ENCODE results near the gene ZNF771. TPM values are rescaled to one million over a fixed set of nuclear protein-coding genes. Genes with fewer than 3 reads are reported as not detected.
"Not testable (repeated sequence)": the region's sequence is repeated elsewhere in the genome, so short reads cannot be mapped to it uniquely, and the experiment has no call there.

Gene ZNF771
- total and polyA plus RNA-seq, 8 donors: 1.5 to 5.0 (median 3.2) TPM

GRCh38 chr16:30459456-30459855 lies 52.0 kb downstream of the ZNF771 start:
- intact Hi-C loops (cut with DNase I): loop anchor here in 1 of 3 donors (10.0 kb wide), 1 partner anchor 55 kb away; no protein-coding TSS in a partner anchor
- TF ChIP-seq, protein P1, sequence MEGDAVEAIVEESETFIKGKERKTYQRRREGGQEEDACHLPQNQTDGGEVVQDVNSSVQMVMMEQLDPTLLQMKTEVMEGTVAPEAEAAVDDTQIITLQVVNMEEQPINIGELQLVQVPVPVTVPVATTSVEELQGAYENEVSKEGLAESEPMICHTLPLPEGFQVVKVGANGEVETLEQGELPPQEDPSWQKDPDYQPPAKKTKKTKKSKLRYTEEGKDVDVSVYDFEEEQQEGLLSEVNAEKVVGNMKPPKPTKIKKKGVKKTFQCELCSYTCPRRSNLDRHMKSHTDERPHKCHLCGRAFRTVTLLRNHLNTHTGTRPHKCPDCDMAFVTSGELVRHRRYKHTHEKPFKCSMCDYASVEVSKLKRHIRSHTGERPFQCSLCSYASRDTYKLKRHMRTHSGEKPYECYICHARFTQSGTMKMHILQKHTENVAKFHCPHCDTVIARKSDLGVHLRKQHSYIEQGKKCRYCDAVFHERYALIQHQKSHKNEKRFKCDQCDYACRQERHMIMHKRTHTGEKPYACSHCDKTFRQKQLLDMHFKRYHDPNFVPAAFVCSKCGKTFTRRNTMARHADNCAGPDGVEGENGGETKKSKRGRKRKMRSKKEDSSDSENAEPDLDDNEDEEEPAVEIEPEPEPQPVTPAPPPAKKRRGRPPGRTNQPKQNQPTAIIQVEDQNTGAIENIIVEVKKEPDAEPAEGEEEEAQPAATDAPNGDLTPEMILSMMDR (IDR thresholded peaks at IDR 0.05): no peak
- DNase-seq (no peak), FAIRE-seq (no peak), ATAC-seq (no peak)
- Histone ChIP-seq H3K4me1 (no peaks in the 10 kb centered on the region), H3K27me3 (no peaks in the 10 kb centered on the region), H3K9me3 (no peaks in the 10 kb centered on the region), H3K27ac (no peak overlapping the region), H3K4me3 (no peak overlapping the region), H3K36me3 (no peaks in the 10 kb centered on the region)
- WGBS, 2 donors: 83 to 90% methylated on average over 11 of the region's 11 CpGs

GRCh38 chr16:30461426-30461825 lies 54.0 kb downstream of the ZNF771 start:
- H3K9me3 ChIP-seq; FAIRE-seq; ATAC-seq; H3K36me3 ChIP-seq; H3K27ac ChIP-seq; H3K4me1 ChIP-seq; H3K27me3 ChIP-seq; intact Hi-C loops (cut with DNase I); H3K4me3 ChIP-seq: not testable (repeated sequence)
- WGBS, 2 donors: 84 to 89% methylated on average over 5 of the region's 5 CpGs
- DNase-seq: peak in 1 of 6 donors; percentile 11

- H3K36me3 ChIP-seq: no peaks in the 10 kb centered on the region
Observed at GRCh38 chr16:30464078-30464477, 56.7 kb downstream of the ZNF771 start.

More at GRCh38 chr16:30464078-30464477, 56.7 kb downstream of the ZNF771 start:
- FAIRE-seq: no peak
- ATAC-seq: no peak
- H3K4me3 ChIP-seq: no peak overlapping the region
- peak in 1 of 6 donors; percentile 3 for DNase-seq
- intact Hi-C loops (cut with DNase I): no loop called here
- TF ChIP-seq, protein P1 (IDR thresholded peaks at IDR 0.05): no peak
- H3K4me1 ChIP-seq: no peaks in the 10 kb centered on the region
- H3K27me3 ChIP-seq: no peaks in the 10 kb centered on the region
- H3K9me3 ChIP-seq: no peaks in the 10 kb centered on the region
- H3K27ac ChIP-seq: no peak overlapping the region
- 88 to 95% methylated on average over 7 of the region's 7 CpGs for WGBS, 2 donors

Other genes starting within 250 kb of the ZNF771 start
- gene CORO1A, start 224.0 kb upstream of the ZNF771 start, total RNA-seq: 10 to 100 TPM in 3 of 6 donors, 1 to 10 TPM in 3; 2.1 to 26.4 (median 9.7) TPM
- 10 to 100 TPM; 12.2 to 14.9 TPM for gene CORO1A, start 224.0 kb upstream of the ZNF771 start, polyA plus RNA-seq
- gene BOLA2B, start 213.9 kb upstream of the ZNF771 start, total RNA-seq: 10 to 100 TPM; 17.3 to 39.1 (median 30.6) TPM
- 100 to 1,000 TPM in 1 of 2 donors, 10 to 100 TPM in 1; 77.2 to 138 TPM for gene BOLA2B, start 213.9 kb upstream of the ZNF771 start, polyA plus RNA-seq
- gene SLX1A, start 213.7 kb upstream of the ZNF771 start, total RNA-seq: 10 to 100 TPM in 4 of 6 donors, 1 to 10 TPM in 2; 9.0 to 25.0 (median 14.0) TPM
- gene SLX1A, start 213.7 kb upstream of the ZNF771 start, polyA plus RNA-seq: 10 to 100 TPM; 61.8 to 63.8 TPM
- 10 to 100 TPM in 1 of 6 donors, 1 to 10 TPM in 5; 1.0 to 14.7 (median 4.8) TPM for gene SULT1A3, start 208.4 kb upstream of the ZNF771 start, total RNA-seq
- gene SULT1A3, start 208.4 kb upstream of the ZNF771 start, polyA plus RNA-seq: 100 to 1,000 TPM in 1 of 2 donors, 10 to 100 TPM in 1; 64.5 to 106 TPM
- gene NPIPB13, start 159.1 kb upstream of the ZNF771 start, total RNA-seq: 10 to 100 TPM in 1 of 6 donors, 1 to 10 TPM in 4, under 1 TPM in 1; 0.70 to 14.4 (median 5.3) TPM
- 1 to 10 TPM; 6.9 to 10.0 TPM for gene NPIPB13, start 159.1 kb upstream of the ZNF771 start, polyA plus RNA-seq
- 10 to 100 TPM; 24.8 to 36.5 (median 29.6) TPM for gene CD2BP2, start 52.3 kb upstream of the ZNF771 start, total RNA-seq
- 10 to 100 TPM; 29.2 to 34.5 TPM for gene CD2BP2, start 52.3 kb upstream of the ZNF771 start, polyA plus RNA-seq
- gene TBC1D10B, start 37.1 kb upstream of the ZNF771 start, total RNA-seq: 10 to 100 TPM; 14.5 to 23.3 (median 15.2) TPM
- gene TBC1D10B, start 37.1 kb upstream of the ZNF771 start, polyA plus RNA-seq: 10 to 100 TPM; 26.9 to 28.2 TPM
- under 1 TPM in 3 of 6 donors, not detected in 3; 0.24 to 0.84 (median 0.38) TPM for gene MYL11, start 32.8 kb upstream of the ZNF771 start, total RNA-seq
- under 1 TPM; 0.30 to 0.31 TPM for gene MYL11, start 32.8 kb upstream of the ZNF771 start, polyA plus RNA-seq
- 1 to 10 TPM in 5 of 6 donors, under 1 TPM in 1; 0.63 to 1.8 (median 1.2) TPM for gene SEPTIN1, start 25.0 kb upstream of the ZNF771 start, total RNA-seq
- gene SEPTIN1, start 25.0 kb upstream of the ZNF771 start, polyA plus RNA-seq: 1 to 10 TPM; 2.1 to 3.3 TPM
- gene ZNF48, start 12.2 kb upstream of the ZNF771 start, total RNA-seq: 1 to 10 TPM; 4.0 to 6.5 (median 4.6) TPM
- gene ZNF48, start 12.2 kb upstream of the ZNF771 start, polyA plus RNA-seq: 1 to 10 TPM; 3.1 to 5.0 TPM
- gene DCTPP1, start 22.4 kb downstream of the ZNF771 start, total RNA-seq: 10 to 100 TPM; 12.2 to 20.7 (median 16.6) TPM
- 10 to 100 TPM; 12.2 to 16.9 TPM for gene DCTPP1, start 22.4 kb downstream of the ZNF771 start, polyA plus RNA-seq
- gene SEPHS2, start 38.3 kb downstream of the ZNF771 start, total RNA-seq: 10 to 100 TPM; 17.5 to 35.4 (median 25.4) TPM
- 10 to 100 TPM; 14.8 to 30.3 TPM for gene SEPHS2, start 38.3 kb downstream of the ZNF771 start, polyA plus RNA-seq
- gene ITGAL, start 65.1 kb downstream of the ZNF771 start, total RNA-seq: 1 to 10 TPM; 1.1 to 9.1 (median 3.1) TPM
- 1 to 10 TPM in 1 of 2 donors, under 1 TPM in 1; 0.54 to 1.0 TPM for gene ITGAL, start 65.1 kb downstream of the ZNF771 start, polyA plus RNA-seq
- 10 to 100 TPM; 11.7 to 21.3 (median 13.5) TPM for gene ZNF768, start 119.0 kb downstream of the ZNF771 start, total RNA-seq
- gene ZNF768, start 119.0 kb downstream of the ZNF771 start, polyA plus RNA-seq: 10 to 100 TPM; 26.7 to 31.4 TPM
- gene ZNF747, start 127.3 kb downstream of the ZNF771 start, total RNA-seq: 1 to 10 TPM; 2.7 to 6.0 (median 4.5) TPM
- gene ZNF747, start 127.3 kb downstream of the ZNF771 start, polyA plus RNA-seq: 1 to 10 TPM; 5.5 to 6.9 TPM
- gene ZNF764, start 150.8 kb downstream of the ZNF771 start, total RNA-seq: 1 to 10 TPM; 3.1 to 5.6 (median 4.0) TPM
- 1 to 10 TPM; 4.8 to 5.4 TPM for gene ZNF764, start 150.8 kb downstream of the ZNF771 start, polyA plus RNA-seq
- gene ZNF688, start 164.1 kb downstream of the ZNF771 start, total RNA-seq: 10 to 100 TPM in 2 of 6 donors, 1 to 10 TPM in 4; 7.6 to 11.3 (median 9.6) TPM
- gene ZNF688, start 164.1 kb downstream of the ZNF771 start, polyA plus RNA-seq: 10 to 100 TPM; 24.3 to 26.4 TPM
- 10 to 100 TPM in 1 of 6 donors, 1 to 10 TPM in 5; 7.1 to 12.1 (median 8.1) TPM for gene ZNF785, start 178.1 kb downstream of the ZNF771 start, total RNA-seq
- gene ZNF785, start 178.1 kb downstream of the ZNF771 start, polyA plus RNA-seq: 1 to 10 TPM; 6.3 to 8.4 TPM
- gene ZNF689, start 202.8 kb downstream of the ZNF771 start, total RNA-seq: 1 to 10 TPM; 4.2 to 6.1 (median 5.4) TPM
- gene ZNF689, start 202.8 kb downstream of the ZNF771 start, polyA plus RNA-seq: 1 to 10 TPM; 2.9 to 4.4 TPM
- gene PRR14, start 243.4 kb downstream of the ZNF771 start, total RNA-seq: 10 to 100 TPM; 23.5 to 44.8 (median 26.8) TPM
- gene PRR14, start 243.4 kb downstream of the ZNF771 start, polyA plus RNA-seq: 100 to 1,000 TPM; 120 to 164 TPM